ENCODE measurements around the gene PIK3CG.

- TF ChIP-seq POLR2A (IDR thresholded peaks at IDR 0.05; ENCODE audit: borderline replicate concordance, extremely low read depth, insufficient read depth, insufficient read length) (no peak), REST (IDR thresholded peaks at IDR 0.05; ENCODE audit: low read depth) (no peak), CTCF (IDR thresholded peaks at IDR 0.05 in 2 of 3, conservative IDR thresholded peaks at IDR 0.05 in 1 of 3; ENCODE audit: borderline replicate concordance in 1 of 3, insufficient read depth in 1 of 3, low read depth in 2 of 3, low read length in 2 of 3) (no peak), MAX (IDR thresholded peaks at IDR 0.05) (no peak), ELF1 (IDR thresholded peaks at IDR 0.05; ENCODE audit: borderline replicate concordance, low read depth) (no peak), POLR2AphosphoS5 (IDR thresholded peaks at IDR 0.05; ENCODE audit: low read depth, low read length) (no peak)
Observed at GRCh38 chr7:106905734-106906133, 40.7 kb downstream of the PIK3CG start.

Measured in HCT116 (cell line).